ENCODE results near the gene PRPSAP1. TPM values are rescaled to one million over a fixed set of nuclear protein-coding genes. Genes with fewer than 3 reads are reported as not detected.

The PRPSAP1 gene
- total RNA-seq, 1 experiment from 2014 or later, result 47.8 TPM

GRCh38 chr17:76270127-76270592, 83.6 kb downstream of the PRPSAP1 start:
- H3K9ac ChIP-seq (ENCODE audit: low read length), result no peak overlapping the region
- H3K27me3 ChIP-seq (ENCODE audit: low read length), result no peaks in the 10 kb centered on the region
- ChIA-PET CTCF (no interaction called here), POLR2A (ENCODE audit: unreplicated experiment) (no interaction called here)
- H3K9me2 ChIP-seq (replicated peaks; ENCODE audit: low read length), result no peaks in the 10 kb centered on the region
- no peak for TF ChIP-seq CTCF (conservative IDR thresholded peaks at IDR 0.05; ENCODE audit: low read depth, low read length)
- no peak for TF ChIP-seq EZH2phosphoT487 (IDR thresholded peaks at IDR 0.05; ENCODE audit: borderline replicate concordance, low read length)
- TF ChIP-seq EZH2 (IDR thresholded peaks at IDR 0.05; ENCODE audit: low read length, unreplicated experiment), result no peak
- H3K9me3 ChIP-seq (ENCODE audit: low read length), result no peaks in the 10 kb centered on the region
- H3F3A ChIP-seq (ENCODE audit: low read length, unreplicated experiment), result no peaks in the 10 kb centered on the region
- H3K27ac ChIP-seq (ENCODE audit: low read length), result no peak overlapping the region
- H3K79me2 ChIP-seq (ENCODE audit: low read length), result peaks cover 45% of the 10 kb centered on the region
- DNase-seq (no peak), ATAC-seq (no peak)
- peaks cover 10% of the 10 kb centered on the region; the same call in 1 of the 2 replicates for H3K36me3 ChIP-seq (ENCODE audit: low read depth, low read length)
- no peak overlapping the region for H3K4me3 ChIP-seq (ENCODE audit: low read length)
- H4K20me1 ChIP-seq (ENCODE audit: low read length), result peaks cover 11% of the 10 kb centered on the region; the same call in 1 of the 2 replicates
- no TSS peak for BruUV-seq (replicated peaks)
- H2AFZ ChIP-seq (ENCODE audit: low read length), result no peak overlapping the region
- intact Hi-C loops (cut with micrococcal nuclease), result loop anchor here (10.0 kb wide), 1 partner anchor 365 kb away; the partner anchor contains the start of gene MRPL38
- H3K4me1 ChIP-seq (ENCODE audit: insufficient read depth, low read length), result peaks cover 19% of the 10 kb centered on the region
- no peak overlapping the region for H3K4me2 ChIP-seq (ENCODE audit: low read length)

GRCh38 chr17:76268991-76269981, 84.4 kb downstream of the PRPSAP1 start:
- Histone ChIP-seq H4K20me1 (ENCODE audit: low read length) (peaks cover 11% of the 10 kb centered on the region; the same call in 1 of the 2 replicates), H3K9ac (ENCODE audit: low read length) (no peak overlapping the region), H3K36me3 (ENCODE audit: low read depth, low read length) (peaks cover 10% of the 10 kb centered on the region; the same call in 1 of the 2 replicates), H3F3A (ENCODE audit: low read length, unreplicated experiment) (no peaks in the 10 kb centered on the region), H3K4me2 (ENCODE audit: low read length) (no peak overlapping the region), H3K4me1 (ENCODE audit: insufficient read depth, low read length) (peaks cover 22% of the 10 kb centered on the region), H3K9me3 (ENCODE audit: low read length) (no peaks in the 10 kb centered on the region), H2AFZ (ENCODE audit: low read length) (no peak overlapping the region), H3K4me3 (ENCODE audit: low read length) (no peak overlapping the region), H3K27me3 (ENCODE audit: low read length) (no peaks in the 10 kb centered on the region), H3K9me2 (replicated peaks; ENCODE audit: low read length) (no peaks in the 10 kb centered on the region), H3K79me2 (ENCODE audit: low read length) (peaks cover 45% of the 10 kb centered on the region), H3K27ac (ENCODE audit: low read length) (no peak overlapping the region)
- TF ChIP-seq EZH2phosphoT487 (IDR thresholded peaks at IDR 0.05; ENCODE audit: borderline replicate concordance, low read length) (no peak), EZH2 (IDR thresholded peaks at IDR 0.05; ENCODE audit: low read length, unreplicated experiment) (no peak), CTCF (conservative IDR thresholded peaks at IDR 0.05; ENCODE audit: low read depth, low read length) (no peak)
- DNase-seq, result no peak
- POLR2A ChIA-PET (ENCODE audit: unreplicated experiment), result no interaction called here
- no TSS peak for BruUV-seq (replicated peaks)
- intact Hi-C loops (cut with micrococcal nuclease), result loop anchor here (10.0 kb wide), 1 partner anchor 164 kb away; the partner anchor contains the start of gene EXOC7
- CTCF ChIA-PET, result no interaction called here
- ATAC-seq, result no peak

All from PC-3 (cell line).